ENCODE measurements around the gene CTAGE9. TPM values are rescaled to one million over a fixed set of nuclear protein-coding genes. Genes with fewer than 3 reads are reported as not detected.

The CTAGE9 gene
- total and polyA plus RNA-seq, 2 donors (not counting 1 experiment from before 2014, with no cell fraction given): not detected

DNA sequence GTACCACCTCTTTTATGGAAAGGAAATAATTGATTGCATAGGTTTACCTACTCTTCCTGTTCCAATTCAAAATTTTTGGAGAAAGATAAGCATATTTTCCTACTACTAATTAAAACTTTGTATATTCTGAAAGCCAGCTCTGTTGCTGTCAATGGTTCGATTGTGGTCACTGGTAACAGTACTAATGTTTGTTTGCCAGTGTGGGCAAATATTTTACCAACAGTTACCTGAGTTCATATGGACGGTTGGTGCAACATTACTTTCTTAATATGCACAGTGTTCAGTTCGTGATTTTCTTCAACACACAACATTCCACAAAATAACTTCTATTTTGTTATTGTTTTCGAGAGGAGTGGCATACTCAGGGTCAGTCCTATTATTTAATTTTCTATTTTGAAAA is 17.1 kb upstream of the CTAGE9 start:
- H3K4me1 Mint-ChIP-seq: no peaks in the 10 kb centered on the region

DNA sequence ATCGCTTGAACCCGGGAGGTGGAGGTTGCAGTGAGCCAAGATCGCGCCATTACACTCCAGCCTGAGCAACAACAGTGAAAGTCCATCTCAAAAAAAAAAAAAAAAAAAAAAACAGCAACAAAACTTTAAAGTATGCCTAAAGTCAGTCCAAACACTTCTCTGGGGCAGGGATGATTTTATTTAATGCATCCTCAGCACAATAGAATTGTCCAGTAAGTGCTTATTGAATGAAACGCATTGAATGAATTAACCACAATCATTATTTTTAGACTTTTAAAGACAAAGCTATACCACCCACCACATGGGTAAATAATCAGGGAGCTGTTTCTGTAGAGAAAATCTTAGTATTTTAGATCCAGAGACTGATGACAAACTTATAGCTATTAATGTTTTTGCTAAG is 16.6 kb upstream of the CTAGE9 start:
- ChIA-PET CTCF (interaction anchor here (0.7 kb wide), 1 partner anchor 191 kb away, joined by 7 read pairs; no protein-coding TSS in a partner anchor), POLR2A (no interaction called here)
- H3K36me3 ChIP-seq (replicated peaks in 1 of 2; ENCODE audit: control extremely low read depth in 1 of 2, control insufficient read depth in 1 of 2, extremely low read depth in 1 of 2, insufficient read depth in 2 of 2, low read length in 1 of 2): no peaks in the 10 kb centered on the region
- Mint-ChIP-seq H3K9me3 (ENCODE audit: insufficient read depth) (no peaks in the 10 kb centered on the region), H3K27me3 (peaks cover 2% of the 10 kb centered on the region), H3K4me1 (no peaks in the 10 kb centered on the region), H3K4me3 (no peak overlapping the region), H3K27ac (no peak overlapping the region)
- no peak overlapping the region for H3K4me3 ChIP-seq (ENCODE audit: control extremely low read depth in 1 of 5, extremely low read depth in 1 of 5, insufficient read depth in 1 of 5, low read depth in 2 of 5, low read length in 4 of 5)
- intact Hi-C loops (cut with micrococcal nuclease): no loop called here
- ATAC-seq (ENCODE audit: low read depth) (no peak), DNase-seq (no peak)
- H4K20me1 ChIP-seq (ENCODE audit: control insufficient read depth, insufficient read depth, low read length, poor library complexity, severe bottlenecking): no peaks in the 10 kb centered on the region
- no peak for TF ChIP-seq EZH2 (IDR thresholded peaks at IDR 0.05; ENCODE audit: borderline replicate concordance, insufficient read depth, low read depth, low read length, poor library complexity, severe bottlenecking)
- TF ChIP-seq, protein P1, sequence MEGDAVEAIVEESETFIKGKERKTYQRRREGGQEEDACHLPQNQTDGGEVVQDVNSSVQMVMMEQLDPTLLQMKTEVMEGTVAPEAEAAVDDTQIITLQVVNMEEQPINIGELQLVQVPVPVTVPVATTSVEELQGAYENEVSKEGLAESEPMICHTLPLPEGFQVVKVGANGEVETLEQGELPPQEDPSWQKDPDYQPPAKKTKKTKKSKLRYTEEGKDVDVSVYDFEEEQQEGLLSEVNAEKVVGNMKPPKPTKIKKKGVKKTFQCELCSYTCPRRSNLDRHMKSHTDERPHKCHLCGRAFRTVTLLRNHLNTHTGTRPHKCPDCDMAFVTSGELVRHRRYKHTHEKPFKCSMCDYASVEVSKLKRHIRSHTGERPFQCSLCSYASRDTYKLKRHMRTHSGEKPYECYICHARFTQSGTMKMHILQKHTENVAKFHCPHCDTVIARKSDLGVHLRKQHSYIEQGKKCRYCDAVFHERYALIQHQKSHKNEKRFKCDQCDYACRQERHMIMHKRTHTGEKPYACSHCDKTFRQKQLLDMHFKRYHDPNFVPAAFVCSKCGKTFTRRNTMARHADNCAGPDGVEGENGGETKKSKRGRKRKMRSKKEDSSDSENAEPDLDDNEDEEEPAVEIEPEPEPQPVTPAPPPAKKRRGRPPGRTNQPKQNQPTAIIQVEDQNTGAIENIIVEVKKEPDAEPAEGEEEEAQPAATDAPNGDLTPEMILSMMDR (IDR thresholded peaks at IDR 0.05): no peak
- H2AFZ ChIP-seq (ENCODE audit: insufficient read depth, low read depth, low read length, poor library complexity, severe bottlenecking): no peak overlapping the region
- no peaks in the 10 kb centered on the region for H3K27me3 ChIP-seq (replicated peaks in 1 of 4; ENCODE audit: control extremely low read depth in 1 of 4, control insufficient read depth in 3 of 4, insufficient read depth in 4 of 4, low read length in 3 of 4)
- no peak overlapping the region for H3K9ac ChIP-seq (ENCODE audit: low read length)
- no peaks in the 10 kb centered on the region for H3K79me2 ChIP-seq (ENCODE audit: control insufficient read depth, insufficient read depth, low read length)
- WGBS (ENCODE audit: insufficient coverage): 100% methylated on average over 1 of the region's 5 CpGs
- no peaks in the 10 kb centered on the region for H3K4me1 ChIP-seq (ENCODE audit: control insufficient read depth in 2 of 2, insufficient read depth in 2 of 2, low read length in 2 of 2)
- no peaks in the 10 kb centered on the region for H3K9me3 ChIP-seq (ENCODE audit: control extremely low read depth in 1 of 3, control insufficient read depth in 2 of 3, insufficient read depth in 1 of 3, low read length in 2 of 3)
- no peak overlapping the region for H3K27ac ChIP-seq (ENCODE audit: low read length in 2 of 2)
- H3K4me2 ChIP-seq (replicated peaks; ENCODE audit: low read depth, low read length, poor library complexity, severe bottlenecking): no peak overlapping the region

More for the DNA sequence above, 17.1 kb upstream of the CTAGE9 start:
- H3K27me3 Mint-ChIP-seq: peaks cover 2% of the 10 kb centered on the region
- TF ChIP-seq, protein P1 (IDR thresholded peaks at IDR 0.05): no peak
- TF ChIP-seq EZH2 (IDR thresholded peaks at IDR 0.05; ENCODE audit: borderline replicate concordance, insufficient read depth, low read depth, low read length, poor library complexity, severe bottlenecking): no peak
- Histone ChIP-seq H2AFZ (ENCODE audit: insufficient read depth, low read depth, low read length, poor library complexity, severe bottlenecking) (no peak overlapping the region), H3K27me3 (replicated peaks in 1 of 4; ENCODE audit: control extremely low read depth in 1 of 4, control insufficient read depth in 3 of 4, insufficient read depth in 4 of 4, low read length in 3 of 4) (no peaks in the 10 kb centered on the region), H3K9ac (ENCODE audit: low read length) (no peak overlapping the region), H3K36me3 (replicated peaks in 1 of 2; ENCODE audit: control extremely low read depth in 1 of 2, control insufficient read depth in 1 of 2, extremely low read depth in 1 of 2, insufficient read depth in 2 of 2, low read length in 1 of 2) (no peaks in the 10 kb centered on the region), H4K20me1 (ENCODE audit: control insufficient read depth, insufficient read depth, low read length, poor library complexity, severe bottlenecking) (no peaks in the 10 kb centered on the region), H3K4me1 (ENCODE audit: control insufficient read depth in 2 of 2, insufficient read depth in 2 of 2, low read length in 2 of 2) (no peaks in the 10 kb centered on the region), H3K27ac (ENCODE audit: low read length in 2 of 2) (no peak overlapping the region), H3K4me3 (ENCODE audit: control extremely low read depth in 1 of 5, extremely low read depth in 1 of 5, insufficient read depth in 1 of 5, low read depth in 2 of 5, low read length in 4 of 5) (no peak overlapping the region), H3K79me2 (ENCODE audit: control insufficient read depth, insufficient read depth, low read length) (no peaks in the 10 kb centered on the region), H3K9me3 (ENCODE audit: control extremely low read depth in 1 of 3, control insufficient read depth in 2 of 3, insufficient read depth in 1 of 3, low read length in 2 of 3) (no peaks in the 10 kb centered on the region), H3K4me2 (replicated peaks; ENCODE audit: low read depth, low read length, poor library complexity, severe bottlenecking) (no peak overlapping the region)
- intact Hi-C loops (cut with micrococcal nuclease): no loop called here
- ATAC-seq (ENCODE audit: low read depth) (no peak), DNase-seq (no peak)
- H3K27ac Mint-ChIP-seq: no peak overlapping the region
- WGBS (ENCODE audit: insufficient coverage): no CpG with 5 or more reads among the region's 4 CpGs
- ChIA-PET POLR2A (no interaction called here), CTCF (interaction anchor here (0.7 kb wide), 1 partner anchor 191 kb away, joined by 7 read pairs; no protein-coding TSS in a partner anchor)
- no peak overlapping the region for H3K4me3 Mint-ChIP-seq
- H3K9me3 Mint-ChIP-seq (ENCODE audit: insufficient read depth): no peaks in the 10 kb centered on the region
